Hepatic stellate cell (primary cell): ENCODE results near the gene CPNE2.
"Not testable (repeated sequence)": the region's sequence is repeated elsewhere in the genome, so short reads cannot be mapped to it uniquely, and the experiment has no call there.

Experiments used
- DNase-seq: peaks from one replicate; pipeline ENCODE4 v3.0.0; 2011; ENCODE audit warnings: low spot score

Gene CPNE2

DNA sequence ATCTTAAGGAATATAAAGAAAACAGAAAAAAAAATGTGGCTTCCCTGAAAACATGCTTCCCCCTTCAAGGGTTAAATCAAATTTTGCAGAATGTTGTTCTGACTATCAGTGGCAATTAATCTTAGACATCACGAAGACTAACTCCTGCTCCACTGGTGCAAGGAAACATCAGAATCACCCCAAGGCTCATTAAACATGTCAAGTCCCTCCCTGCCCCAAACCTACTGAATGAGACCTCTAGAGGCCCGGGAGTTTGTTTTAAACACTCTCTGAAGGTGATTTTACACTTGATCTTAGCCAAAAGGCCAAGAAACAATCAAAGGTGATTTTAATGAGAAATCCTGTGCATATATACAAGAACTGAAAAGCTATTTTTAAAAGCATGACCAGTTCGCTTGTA, 75.2 kb downstream of the CPNE2 start:
- DNase-seq, result no peak

DNA sequence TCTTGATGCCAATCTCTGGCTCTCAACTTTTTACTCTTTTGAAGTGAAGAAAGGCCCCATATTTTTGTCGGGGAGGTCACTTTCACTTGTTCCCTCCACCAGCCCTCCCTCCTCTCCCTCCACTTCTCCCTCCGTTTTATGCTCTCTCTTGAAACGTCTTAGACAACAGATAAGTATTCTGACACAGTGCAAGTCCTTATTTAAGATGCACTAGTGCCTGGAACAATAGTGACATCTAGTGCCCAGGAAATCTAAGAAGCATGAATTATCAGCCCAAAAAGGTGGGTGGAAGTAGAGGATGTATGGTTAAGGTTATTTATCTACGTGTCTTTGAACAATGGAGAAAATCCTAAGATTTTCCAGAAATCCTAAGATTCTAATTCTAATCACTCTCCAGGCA, 75.6 kb downstream of the CPNE2 start:
- peak; percentile 62 for DNase-seq

DNA sequence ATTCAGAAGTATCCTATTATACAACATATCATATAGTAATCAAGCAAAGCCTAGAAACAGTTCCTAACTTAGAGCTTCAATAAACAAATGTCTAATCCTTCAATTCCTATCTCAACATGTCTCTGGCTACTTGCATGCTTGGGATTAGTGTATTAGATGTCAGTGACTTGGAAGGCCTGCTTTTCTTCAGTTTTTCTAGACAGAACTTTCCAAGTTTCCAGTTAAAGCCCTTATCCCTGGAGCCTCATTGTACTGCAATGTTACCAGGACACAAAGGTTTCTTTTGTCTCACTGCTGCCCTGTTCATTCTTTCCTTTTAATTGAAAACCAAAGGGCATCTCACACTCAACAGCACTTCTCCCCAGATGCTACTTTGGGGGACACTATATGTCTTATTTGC, 76.9 kb downstream of the CPNE2 start:
- no peak for DNase-seq

DNA sequence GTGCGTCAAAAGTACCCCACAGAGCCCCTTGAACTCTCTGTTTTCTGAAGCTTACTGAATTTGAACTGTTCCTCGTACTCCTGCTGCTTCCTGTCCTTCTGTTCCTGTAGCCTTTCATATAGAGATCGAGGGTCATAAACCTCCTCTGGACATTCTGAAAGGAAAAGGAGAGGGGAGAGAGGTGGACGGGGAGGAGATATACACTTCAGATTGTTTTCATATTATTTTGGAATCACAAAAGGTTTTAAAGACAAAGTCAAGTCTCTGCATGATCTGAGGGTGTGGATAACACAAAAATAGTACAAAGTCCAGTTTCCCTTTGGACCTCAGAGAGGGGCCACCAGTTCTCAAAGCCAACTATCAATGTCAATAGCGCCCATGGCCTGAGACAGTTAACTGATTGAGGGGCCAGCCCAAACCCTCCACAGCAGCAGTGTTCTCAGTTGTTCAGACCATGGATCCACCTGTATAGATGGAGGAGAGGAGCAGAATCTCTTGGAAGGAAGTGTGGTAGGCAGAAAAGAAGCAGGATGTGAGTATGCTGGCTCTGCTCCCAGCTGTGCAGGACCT, 80.4 kb downstream of the CPNE2 start:
- no peak for DNase-seq

DNA sequence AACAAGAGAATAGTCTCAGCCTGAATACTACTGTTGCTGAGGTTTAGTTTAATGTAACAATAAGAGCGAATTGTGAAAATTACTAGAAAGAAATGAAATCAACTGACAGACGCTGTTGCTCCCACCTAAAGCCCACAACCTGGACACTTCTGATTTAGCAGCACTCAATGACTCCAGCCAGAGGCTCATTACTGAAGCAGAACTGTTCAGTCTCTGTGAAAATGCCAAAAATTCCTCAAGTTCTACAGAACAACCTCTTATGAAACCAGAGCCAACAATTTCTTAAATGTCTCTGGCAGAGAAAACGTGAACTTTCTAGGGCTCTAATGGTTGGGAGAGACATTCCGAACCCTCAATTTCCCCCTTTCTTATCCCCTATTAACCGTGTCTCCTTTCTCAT, 83.5 kb downstream of the CPNE2 start:
- no peak for DNase-seq

DNA sequence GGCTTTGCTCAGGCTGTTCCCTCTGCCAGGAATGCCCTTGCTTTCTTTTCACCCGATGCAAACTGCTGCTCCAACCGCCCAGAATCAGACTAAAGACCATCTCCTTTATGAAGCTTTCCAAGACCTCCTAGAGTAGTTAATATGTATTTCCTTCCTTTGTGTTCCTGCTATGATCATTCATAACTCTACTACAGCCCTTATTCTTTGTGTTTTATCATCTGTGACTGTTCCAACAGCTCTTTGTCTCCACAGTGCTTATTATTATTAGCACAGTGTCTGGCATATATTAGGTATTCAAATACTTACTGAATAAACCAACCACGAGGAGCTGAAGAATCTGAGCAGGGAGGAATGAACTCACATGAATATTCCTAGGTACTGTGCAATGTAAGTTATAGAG, 85.8 kb downstream of the CPNE2 start:
- no peak for DNase-seq

DNA sequence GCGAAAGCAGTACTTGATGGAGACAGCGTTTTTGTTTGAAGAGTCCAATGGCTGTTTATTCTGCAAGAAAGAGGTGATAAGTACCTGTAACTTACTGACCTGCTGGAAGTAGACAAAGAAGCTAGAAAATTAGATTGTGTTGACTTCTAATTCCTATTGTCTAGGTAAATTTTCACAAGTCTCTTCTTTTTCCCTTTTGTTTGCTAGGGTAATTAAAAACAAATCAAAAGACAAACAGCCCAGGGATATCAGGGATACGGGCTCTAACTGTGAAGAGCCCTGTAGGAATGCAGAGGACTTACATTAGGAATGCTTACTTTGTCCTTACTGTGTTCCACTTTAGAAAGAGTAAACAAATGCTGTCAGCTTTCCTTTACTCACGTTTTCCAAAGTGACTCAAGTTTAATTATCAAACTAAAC, 86.4 kb downstream of the CPNE2 start:
- no peak for DNase-seq

DNA sequence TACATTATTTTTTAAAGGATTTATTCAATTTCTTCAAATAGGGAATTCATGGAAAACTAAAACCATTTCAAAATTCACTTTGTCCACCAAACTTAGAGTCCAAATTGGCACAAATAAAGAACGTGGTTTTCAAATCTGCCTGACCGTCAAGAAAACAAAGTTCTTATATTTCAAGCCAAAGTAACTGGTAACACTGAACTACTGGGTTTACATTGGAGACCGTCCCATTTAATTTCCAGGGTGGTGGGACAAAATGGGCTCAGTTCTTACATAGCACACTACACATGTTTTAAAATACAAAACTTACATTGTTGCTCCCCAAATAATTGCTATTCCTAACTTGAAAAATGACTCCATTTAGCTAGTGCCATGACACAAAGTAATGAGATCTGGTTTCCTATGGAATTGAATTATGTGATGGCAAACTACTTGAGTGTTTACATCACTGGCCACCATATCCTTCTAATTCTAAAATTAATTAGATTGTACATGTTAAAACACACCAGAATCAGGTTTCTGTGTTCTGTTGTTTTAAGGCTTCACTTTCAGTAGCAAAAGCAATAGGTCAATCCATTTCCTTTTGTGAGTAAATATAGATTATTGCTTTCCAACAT, 86.9 kb downstream of the CPNE2 start:
- DNase-seq, result no peak

DNA sequence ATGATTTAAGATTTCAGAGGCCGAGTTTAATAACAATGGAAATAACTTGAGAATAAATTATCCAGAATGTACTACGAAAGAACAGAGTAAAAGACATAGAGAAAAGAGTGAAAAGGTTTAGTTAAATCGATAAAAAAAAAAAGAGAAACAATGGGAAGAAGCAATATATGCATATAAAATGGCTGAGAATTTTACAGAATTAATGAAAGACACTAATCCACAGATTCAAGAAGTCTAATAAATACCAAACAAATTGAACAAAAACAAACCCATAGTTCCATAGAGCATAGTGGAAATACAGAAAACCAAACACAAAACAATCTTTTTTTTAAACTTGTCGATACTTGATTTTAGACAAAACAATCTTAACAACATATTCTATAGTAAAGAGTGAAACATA, 91.7 kb downstream of the CPNE2 start:
- no peak for DNase-seq

DNA sequence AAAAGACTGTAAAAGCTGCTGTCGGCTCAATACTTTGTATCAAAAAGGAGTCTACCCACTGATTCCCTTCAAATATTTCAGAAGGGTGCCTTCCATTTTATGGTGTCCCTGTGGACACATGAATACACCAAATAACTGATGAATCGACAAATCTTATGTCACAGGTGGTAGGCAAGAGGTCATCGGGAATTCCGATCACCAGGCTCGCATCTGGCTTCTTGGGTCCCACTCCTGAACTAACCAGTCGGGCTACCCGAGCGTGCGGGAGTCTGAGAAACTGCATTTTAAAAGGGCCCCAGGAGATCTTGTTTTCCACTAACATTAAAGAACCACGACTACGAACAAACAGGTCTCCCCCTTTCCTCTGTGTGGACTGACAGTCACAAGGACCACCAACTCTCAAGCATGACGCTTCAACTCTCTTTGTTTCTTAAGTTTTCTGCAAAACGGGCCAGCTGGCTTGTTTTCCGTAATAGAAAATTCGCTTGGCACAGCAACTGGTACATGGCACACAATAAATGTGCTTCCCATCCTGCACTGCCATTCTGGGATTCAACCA, 92.6 kb downstream of the CPNE2 start:
- DNase-seq, result no peak

DNA sequence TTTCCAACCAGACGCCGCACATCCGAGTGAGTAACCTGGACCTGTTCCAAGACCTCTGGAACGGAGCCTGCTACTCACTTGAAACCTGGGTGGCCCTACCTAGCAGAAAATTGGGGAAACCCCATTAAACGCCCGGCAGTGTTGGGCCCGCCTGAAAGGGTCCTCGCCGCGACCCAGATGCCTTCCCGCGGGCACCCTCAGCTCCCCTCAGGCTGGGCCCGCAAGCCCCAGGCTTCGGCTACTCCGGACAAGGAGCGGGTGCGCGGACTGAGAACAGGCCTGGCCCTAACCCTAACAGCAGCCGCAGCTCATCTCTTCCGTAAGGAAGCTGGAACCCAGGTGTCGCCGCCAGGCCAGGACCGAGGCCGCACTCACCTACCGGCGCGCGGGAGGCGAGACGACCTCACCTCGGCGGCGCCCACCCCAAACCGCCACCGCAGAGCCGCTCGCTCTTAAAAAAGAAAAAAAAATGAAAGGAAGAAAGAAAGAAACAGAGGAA, 93.1 kb downstream of the CPNE2 start:
- peak; percentile 54 for DNase-seq

DNA sequence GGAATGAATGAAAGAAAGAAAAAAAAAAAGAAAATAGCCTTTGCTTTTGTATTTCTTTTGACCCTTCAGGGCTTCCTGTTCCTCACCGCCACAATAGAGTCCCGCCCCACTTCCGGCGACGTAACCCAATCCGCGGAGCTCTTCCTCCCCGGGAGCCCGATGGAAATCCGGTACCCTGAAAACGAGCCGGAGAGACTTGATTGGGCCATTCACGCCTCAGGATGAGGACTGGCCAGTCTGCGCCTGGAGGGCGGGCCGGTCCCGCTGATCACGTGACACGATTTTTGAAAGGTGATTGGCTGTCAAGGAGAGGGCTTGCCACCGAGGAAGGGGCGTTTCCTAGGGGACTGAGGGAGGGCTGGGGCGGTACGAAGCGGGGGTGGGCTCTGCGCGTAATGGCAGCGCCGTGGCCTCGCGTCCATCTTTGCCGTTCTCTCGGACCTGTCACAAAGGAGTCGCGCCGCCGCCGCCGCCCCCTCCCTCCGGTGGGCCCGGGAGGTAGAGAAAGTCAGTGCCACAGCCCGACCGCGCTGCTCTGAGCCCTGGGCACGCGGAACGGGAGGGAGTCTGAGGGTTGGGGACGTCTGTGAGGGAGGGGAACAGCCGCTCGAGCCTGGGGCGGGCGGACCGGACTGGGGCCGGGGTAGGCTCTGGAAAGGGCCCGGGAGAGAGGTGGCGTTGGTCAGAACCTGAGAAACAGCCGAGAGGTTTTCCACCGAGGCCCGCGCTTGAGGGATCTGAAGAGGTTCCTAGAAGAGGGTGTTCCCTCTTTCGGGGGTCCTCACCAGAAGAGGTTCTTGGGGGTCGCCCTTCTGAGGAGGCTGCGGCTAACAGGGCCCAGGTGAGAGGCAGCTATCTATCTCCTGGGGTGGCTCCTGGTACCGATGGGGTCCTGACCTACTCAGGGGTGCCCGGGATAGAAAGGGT, 93.8 kb downstream of the CPNE2 start, which contains the start of the genes PSME3IP1 and RSPRY1:
PSME3IP1 (minus strand) TSS at position 95 of the 927 bp plus-strand sequence. CDS start 12,185 bp downstream, outside the sequence.
RSPRY1 (plus strand) TSS at position 385 of the 927 bp plus-strand sequence. CDS start 18,330 bp downstream, outside the sequence.
- peak; percentile 100 for DNase-seq

DNA sequence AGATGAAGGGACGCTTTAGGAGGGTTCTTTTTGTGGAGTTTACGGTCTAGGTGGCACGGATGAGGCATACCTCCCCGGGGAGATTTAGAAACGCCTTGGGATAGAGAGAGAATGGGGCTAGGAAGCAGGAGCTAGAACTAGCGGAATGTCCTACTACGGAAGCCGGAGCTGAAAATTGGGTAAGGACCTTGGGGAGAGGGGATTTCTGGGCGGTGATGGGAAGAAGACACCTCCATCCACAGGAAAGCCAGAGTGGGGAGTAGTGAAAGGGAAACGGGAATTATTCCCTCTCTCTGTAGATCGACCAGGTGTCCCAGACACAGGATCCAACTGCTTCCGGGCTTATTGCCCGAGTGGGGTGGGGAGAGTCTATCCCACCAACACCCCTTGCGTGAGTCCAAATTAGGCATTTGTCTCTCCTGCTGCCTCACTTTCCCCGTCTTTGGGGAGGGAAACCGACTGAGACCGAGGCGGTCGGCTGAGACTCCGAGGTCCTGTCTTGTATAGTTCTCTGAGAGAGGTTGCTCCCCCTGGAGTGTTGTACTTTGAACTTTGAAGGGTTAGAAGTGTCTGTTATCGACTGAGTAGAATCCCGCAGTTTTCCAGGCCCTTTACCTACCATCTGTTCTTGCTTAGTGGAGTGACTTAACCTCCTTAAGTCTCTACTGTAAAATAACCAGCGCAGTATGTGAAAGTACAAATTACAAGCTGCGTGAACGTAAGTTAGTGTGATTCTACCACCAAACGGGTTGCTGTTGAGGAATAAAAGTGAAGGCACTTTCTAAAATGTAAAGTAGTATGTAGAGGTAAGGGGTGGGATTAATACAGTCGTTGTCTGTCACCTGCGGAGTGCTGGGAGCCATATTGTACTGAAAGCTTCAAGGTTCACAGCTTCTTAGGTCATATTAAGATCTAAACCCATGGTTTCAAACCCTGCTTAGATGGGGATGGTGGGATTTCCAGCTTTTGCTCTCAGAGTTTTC, 94.8 kb downstream of the CPNE2 start:
- DNase-seq, result no peak

DNA sequence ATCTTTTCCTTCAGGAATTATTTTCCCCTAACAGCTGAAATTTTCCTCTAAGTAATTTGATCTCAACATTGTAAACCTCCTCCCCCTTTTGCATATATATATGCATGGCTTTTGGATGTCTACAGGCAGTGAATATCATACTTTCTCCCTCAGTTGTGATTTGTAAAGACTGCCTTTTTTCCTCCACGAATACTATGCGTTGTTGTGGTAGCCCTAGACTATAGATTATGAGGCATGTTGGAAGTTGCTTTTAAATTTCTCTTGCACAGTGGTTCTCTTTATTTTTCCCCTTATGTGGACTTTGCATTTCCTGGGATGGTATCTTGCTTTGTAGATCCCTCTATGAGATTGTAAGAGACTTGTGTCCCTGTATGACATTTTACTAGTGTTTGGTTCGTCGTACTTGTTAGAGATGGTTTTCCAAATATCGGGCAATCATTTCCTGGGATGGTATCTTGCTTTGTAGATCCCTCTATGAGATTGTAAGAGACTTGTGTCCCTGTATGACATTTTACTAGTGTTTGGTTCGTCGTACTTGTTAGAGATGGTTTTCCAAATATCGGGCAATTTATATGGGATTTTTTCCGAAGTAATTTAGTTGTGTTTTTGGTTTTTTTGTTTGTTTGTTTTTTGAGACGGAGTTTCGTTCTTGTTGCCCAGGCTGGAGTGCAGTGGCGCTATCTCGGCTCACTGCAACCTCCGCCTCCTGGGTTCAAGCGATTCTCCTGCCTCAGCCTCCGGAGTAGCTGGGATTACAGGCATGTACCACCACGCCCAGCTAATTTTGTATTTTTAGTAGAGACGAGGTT, 95.7 kb downstream of the CPNE2 start:
- not testable (repeated sequence) for DNase-seq

DNA sequence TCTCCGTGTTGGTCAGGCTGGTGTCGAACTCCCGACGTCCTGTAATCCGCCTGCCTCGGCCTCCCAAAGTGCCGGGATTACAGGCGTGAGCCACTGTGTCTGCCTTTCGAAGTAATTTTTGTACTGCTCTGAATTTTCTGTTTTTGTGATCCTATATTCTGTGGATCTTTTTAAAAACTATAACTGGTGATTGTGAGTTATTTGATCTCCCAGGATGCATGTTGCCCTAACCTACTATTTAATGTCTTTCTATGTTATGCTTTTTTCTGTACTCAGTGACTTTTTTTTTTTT, 96.3 kb downstream of the CPNE2 start:
- DNase-seq, result no peak

DNA sequence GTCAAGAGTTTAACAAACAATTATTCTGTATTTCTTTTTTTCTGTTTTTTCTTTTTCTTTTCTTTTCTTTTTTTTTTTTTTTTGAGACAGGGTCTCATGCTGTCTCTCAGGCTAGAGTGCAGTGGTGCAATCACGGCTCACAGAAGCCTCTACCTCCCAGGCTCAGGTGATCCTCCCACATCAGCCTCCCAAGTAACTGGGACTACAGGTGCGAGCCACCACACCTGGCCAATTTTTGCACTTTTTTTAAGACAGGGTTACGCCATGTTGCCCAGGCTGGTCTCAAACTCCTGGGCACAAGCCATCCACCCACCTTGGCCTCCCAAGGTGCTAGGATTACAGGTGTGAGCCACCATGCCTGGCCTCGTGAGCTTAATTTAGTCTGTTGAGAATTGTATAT, 97.1 kb downstream of the CPNE2 start:
- not testable (repeated sequence) for DNase-seq

DNA sequence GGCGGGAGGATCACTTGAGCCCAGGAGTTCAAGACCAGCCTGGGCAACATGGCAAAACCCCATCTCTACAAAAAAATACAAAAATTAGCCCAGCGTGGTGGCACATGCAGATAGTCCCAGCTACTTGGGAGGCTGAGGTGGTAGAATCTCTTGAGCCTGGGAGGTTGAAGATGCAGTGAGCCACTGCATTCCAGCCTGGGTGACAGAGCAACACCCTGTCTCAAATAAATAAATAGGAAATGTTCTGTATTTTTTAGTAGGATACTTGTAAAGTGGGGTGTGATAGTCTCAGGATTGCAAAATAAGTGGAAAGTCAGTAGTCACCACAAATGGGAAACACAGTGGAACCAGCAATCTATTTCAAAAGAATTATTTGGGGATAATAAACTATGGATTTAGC, 97.8 kb downstream of the CPNE2 start:
- no peak for DNase-seq

DNA sequence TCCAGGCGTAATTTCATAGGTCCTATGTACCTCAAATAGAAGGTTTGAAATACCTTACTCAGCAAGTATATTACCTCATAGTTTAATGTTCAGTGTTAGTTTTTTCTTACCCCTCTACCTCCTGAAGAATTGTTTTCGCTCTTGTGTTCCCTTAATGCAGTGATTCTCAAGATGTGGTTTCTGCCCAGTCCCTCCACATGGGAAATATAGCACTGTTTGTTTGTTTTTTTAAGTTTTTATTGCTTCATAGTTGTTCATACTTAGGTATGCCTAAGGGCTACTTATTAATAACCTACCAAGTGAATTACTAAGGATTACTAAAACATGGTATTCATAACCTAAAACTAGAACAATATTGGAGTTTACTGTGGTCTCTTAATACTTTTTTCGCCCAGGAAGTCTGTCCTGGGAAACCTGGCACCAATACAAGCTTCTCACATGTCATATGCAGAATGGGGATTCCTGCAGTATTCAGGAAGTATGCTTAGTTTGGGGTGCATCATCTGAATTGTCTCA, 98.7 kb downstream of the CPNE2 start:
- DNase-seq, result peak; percentile 32

DNA sequence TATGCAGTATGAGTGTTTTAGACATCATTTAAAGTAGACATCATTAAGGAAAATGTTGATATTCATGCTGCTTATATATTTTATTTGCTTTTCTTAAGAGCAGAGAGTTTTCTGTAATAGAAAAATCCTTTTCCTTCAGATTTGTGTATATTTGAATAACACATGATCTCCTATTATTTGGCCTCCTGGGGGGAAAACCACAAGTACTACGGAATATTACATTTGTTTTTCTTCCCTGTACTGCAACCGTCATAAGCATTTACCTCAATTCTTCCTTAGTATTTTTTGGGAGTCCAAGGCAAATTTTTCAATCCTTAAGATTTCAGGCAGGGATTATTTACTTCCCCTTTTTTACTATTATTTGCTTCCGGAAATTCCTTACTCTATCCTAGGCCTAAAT, 99.8 kb downstream of the CPNE2 start:
- no peak for DNase-seq
